Measurements from ENCODE around the gene ITPR1. TPM values are rescaled to one million over a fixed set of nuclear protein-coding genes. Genes with fewer than 3 reads are reported as not detected.

ITPR1 gene
- total and polyA plus RNA-seq, 3 donors from 2014 or later, result 26.5 to 129 (median 59.7) TPM

- Histone ChIP-seq H3K27me3 (no peaks in the 10 kb centered on the region), H3K36me3 (ENCODE audit: low read depth, missing control alignments) (no peaks in the 10 kb centered on the region), H3K9me3 (no peaks in the 10 kb centered on the region), H3K27ac (no peak overlapping the region), H3K4me1 (peaks cover 10% of the 10 kb centered on the region), H3K4me3 (no peak overlapping the region)
- 84 to 87% methylated on average over 3 of the region's 3 CpGs for WGBS, 2 donors
- intact Hi-C loops (cut with DNase I; ENCODE audit: low total_unique reads), result no loop called here
- TF ChIP-seq POLR2A (IDR thresholded peaks at IDR 0.05), result no peak
- no peak for TF ChIP-seq CTCF (IDR thresholded peaks at IDR 0.05)
- no peak for DNase-seq
These were observed 352.7 kb downstream of the ITPR1 start for GRCh38 chr3:4845882-4846281.

- Histone ChIP-seq H3K9me3 (no peaks in the 10 kb centered on the region), H3K36me3 (ENCODE audit: low read depth, missing control alignments) (no peaks in the 10 kb centered on the region), H3K27ac (no peak overlapping the region), H3K4me1 (peaks cover 10% of the 10 kb centered on the region), H3K4me3 (no peak overlapping the region), H3K27me3 (no peaks in the 10 kb centered on the region)
- TF ChIP-seq CTCF (IDR thresholded peaks at IDR 0.05) (no peak), POLR2A (IDR thresholded peaks at IDR 0.05) (no peak)
- no peak for DNase-seq
- 77 to 80% methylated on average over 4 of the region's 4 CpGs for WGBS, 2 donors
- intact Hi-C loops (cut with DNase I; ENCODE audit: low total_unique reads), result no loop called here
These were observed 353.4 kb downstream of the ITPR1 start for GRCh38 chr3:4846543-4846942.

GRCh38 chr3:4848176-4848825, 355.2 kb downstream of the ITPR1 start:
- Histone ChIP-seq H3K4me1 (peaks cover 13% of the 10 kb centered on the region), H3K4me3 (no peak overlapping the region), H3K36me3 (ENCODE audit: low read depth, missing control alignments) (no peaks in the 10 kb centered on the region), H3K27ac (peak overlapping the region; percentile 7 to 26), H3K27me3 (no peaks in the 10 kb centered on the region), H3K9me3 (no peaks in the 10 kb centered on the region)
- intact Hi-C loops (cut with DNase I; ENCODE audit: low total_unique reads), result no loop called here
- no peak for DNase-seq
- WGBS, 2 donors, result 62 to 80% methylated on average over 6 of the region's 6 CpGs
- TF ChIP-seq POLR2A (IDR thresholded peaks at IDR 0.05) (no peak), CTCF (IDR thresholded peaks at IDR 0.05) (no peak)

GRCh38 chr3:4849136-4849535, 356.0 kb downstream of the ITPR1 start:
- Histone ChIP-seq H3K9me3 (no peaks in the 10 kb centered on the region), H3K4me1 (peaks cover 17% of the 10 kb centered on the region), H3K36me3 (ENCODE audit: low read depth, missing control alignments) (no peaks in the 10 kb centered on the region), H3K27me3 (no peaks in the 10 kb centered on the region), H3K27ac (peak overlapping the region; percentile 2 to 7), H3K4me3 (no peak overlapping the region)
- intact Hi-C loops (cut with DNase I; ENCODE audit: low total_unique reads), result no loop called here
- TF ChIP-seq CTCF (IDR thresholded peaks at IDR 0.05) (no peak), POLR2A (IDR thresholded peaks at IDR 0.05) (no peak)
- WGBS, 2 donors, result 57 to 65% methylated on average over 3 of the region's 3 CpGs
- no peak for DNase-seq

GRCh38 chr3:4849739-4850138, 356.6 kb downstream of the ITPR1 start:
- no peaks in the 10 kb centered on the region for H3K9me3 ChIP-seq
- peaks cover 17% of the 10 kb centered on the region for H3K4me1 ChIP-seq
- H3K36me3 ChIP-seq (ENCODE audit: low read depth, missing control alignments), result no peaks in the 10 kb centered on the region
- H3K4me3 ChIP-seq, result no peak overlapping the region
- intact Hi-C loops (cut with DNase I; ENCODE audit: low total_unique reads), result no loop called here
- TF ChIP-seq CTCF (IDR thresholded peaks at IDR 0.05) (no peak), POLR2A (IDR thresholded peaks at IDR 0.05) (no peak)
- DNase-seq, result no peak
- no peaks in the 10 kb centered on the region for H3K27me3 ChIP-seq
- H3K27ac ChIP-seq, result peak overlapping the region; percentile 2 to 7
